ELR (cell line): Measurements from ENCODE around the gene NFATC4.

Source experiments
- DNase-seq: peaks from one replicate; pipeline ENCODE4 v3.0.0-alpha.2; 2015; ENCODE audit warnings: low read depth

Gene NFATC4

DNA sequence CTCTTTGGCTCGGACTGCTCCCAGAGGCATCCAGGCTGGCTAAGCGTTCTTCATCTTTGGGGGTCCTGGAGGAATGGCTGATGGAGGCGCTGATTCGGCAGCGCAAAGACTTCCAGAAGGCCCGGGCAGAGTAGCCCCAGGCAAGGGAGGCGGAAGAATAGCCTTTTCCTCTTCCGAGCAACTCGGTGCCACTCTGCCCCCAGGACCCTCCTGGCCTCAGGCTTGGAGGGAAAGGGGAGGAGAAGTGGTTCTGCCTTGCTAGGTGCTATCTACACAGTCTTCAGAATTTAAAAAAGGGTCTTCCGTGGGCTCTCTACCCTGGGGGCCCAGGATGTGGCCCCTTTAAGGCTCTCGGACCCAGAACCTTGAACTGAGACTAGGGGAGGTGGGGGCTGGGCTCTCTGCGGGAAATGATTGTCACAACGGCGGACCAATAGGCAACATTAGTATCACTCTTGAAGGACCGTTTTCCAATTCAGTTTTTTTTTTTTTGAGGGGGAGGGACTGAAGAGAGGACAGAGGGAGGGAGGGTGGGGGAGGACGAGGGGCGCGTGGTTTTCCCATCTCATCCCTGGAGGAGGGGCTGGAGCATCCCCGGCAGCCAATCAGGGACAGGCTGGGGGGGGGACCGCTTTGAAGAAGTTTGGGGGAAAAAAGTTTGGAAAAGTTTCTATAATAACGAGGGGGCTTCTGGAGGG lies at the start of gene NFATC4:
Gene NFATC4 (plus strand): TSS at position 671 of the 698 bp plus-strand sequence. CDS start 157 bp downstream, outside the sequence.
- DNase-seq, result peak; percentile 96

DNA sequence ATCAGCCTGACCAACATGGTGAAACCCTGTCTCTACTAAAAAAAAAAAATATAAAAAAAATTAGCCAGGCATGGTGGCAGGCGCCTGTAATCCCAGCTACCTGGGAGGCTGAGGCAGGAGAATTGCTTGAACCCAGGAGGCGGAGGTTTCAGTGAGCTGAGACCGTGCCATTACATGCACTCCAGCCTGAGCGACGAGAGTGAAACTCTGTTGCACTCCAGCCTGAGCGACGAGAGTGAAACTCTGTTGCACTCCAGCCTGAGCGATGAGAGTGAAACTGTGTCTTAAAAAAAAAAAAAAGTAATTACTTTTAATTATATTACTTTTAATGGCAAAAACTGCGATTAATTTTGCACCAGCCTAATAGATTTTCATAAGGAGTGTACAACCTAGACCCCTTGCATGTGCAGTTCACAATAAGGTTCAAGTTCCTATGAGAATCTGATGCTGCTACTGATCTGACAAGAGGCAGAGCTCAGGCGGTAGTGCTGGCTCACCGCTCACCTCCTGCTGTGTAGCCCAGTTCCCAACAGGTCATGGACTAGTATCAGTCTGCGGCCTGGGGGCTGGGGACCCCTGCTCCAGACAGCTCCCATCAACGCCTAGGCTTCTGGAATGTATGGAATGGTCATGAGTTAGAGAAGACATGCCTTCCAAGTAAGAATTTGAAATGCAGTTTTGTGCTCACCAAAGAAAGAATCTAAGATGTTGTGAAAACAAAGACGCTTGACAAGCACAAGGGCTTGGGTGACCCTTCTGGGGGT lies 46.6 kb upstream of the NFATC4 start:
- DNase-seq, result no peak

DNA sequence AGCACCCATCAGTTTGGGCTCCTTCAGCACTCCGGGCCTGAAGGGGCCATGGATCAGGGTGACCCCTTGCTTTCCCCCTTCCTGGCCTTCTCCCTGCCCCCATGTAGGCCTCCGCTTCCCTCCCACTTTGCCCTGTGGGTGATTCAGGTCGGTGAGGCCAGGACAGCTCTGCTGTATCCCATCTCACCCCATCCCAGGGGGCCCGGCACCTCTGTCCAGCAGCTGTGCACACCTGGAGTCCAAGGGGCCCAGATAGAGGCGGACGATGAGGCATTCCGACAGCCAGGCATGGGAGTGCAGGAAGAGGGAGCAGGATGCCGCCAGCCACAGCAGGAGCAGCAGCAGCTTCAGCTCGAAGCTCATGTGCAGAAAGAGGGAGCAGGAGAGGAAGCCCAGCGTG lies 45.3 kb upstream of the NFATC4 start:
- DNase-seq, result no peak

DNA sequence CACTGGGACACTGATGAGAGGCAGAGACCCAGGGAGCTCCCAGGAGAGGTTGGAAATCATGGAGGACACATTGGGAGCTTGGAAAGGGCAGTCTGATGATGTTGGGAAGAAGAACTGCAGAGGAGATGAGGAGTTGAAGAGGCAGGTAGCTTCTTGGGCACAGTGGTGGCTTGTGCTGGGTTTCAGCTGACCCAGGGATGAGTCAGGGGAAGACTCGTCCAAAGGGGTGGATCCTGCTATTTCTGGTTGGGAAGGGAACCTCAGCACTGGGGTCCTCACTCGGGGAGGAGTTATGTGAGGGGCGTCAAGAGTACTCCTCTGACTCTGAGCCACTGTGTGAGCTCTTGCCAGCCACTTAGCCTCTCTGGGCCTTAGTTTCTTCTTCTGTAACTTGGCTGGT lies 44.6 kb upstream of the NFATC4 start:
- DNase-seq, result no peak

DNA sequence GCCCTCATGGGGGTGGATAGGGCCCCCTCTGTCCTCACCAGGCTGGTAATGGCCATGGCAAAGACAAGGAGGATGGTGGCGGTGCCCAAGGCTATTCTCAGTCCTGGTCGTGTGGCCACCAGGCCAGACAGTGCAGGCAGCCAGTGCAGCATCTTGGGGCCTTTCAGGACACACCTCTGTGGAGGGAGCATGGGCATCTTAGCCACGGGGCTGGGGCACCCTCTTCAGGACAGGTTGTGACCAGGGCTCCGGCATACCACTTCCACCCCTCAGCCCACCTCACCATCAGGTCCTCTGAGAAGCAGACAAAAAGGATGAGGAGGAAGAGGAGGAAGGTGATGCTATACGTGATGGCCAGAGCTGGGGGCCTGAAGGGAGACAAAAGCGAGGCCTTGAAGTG lies 44.0 kb upstream of the NFATC4 start:
- DNase-seq, result no peak

DNA sequence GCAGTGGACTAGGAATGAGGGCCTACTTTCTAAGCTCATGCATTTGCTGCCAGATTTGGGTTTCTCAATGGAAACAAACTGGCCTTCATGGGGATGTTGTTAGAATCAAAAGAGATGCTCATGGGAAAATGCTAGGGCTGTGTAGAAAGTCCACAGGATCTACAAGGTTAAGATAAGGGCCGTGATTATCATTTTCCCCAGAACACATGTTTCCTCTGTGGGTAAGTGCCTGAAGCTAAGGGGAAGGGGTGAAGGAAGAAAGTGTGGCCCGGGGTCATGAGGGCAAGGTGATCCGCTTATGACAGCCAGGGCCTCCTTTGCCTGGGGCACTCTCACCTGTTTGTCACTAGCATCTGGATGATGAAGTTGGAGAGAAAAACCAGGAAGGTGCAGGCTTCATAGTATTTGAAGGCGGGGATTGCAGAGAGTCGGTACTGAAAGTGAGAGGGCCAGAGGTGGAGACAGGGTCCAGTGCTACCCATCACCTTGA lies 42.9 kb upstream of the NFATC4 start:
- no peak for DNase-seq

DNA sequence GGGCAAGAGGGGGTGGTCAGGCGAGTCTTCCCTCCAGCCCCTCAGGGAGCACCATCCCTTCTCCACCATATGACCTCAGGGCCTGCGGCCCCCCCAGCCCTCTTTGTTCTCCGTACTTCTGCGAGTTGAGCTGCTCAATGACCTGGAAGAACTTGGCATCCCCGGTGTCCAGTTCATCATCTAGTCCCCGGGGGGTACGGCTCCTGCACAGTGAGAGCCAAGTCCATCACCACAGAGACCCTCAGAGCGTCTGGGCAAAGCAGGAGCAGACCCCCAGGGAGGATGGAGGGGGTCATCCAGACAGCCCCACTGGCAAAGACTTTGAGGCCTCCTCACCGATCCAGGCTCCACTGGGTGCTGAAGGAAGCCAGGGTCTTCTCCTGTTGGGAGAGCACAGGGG lies 42.0 kb upstream of the NFATC4 start:
- no peak for DNase-seq

DNA sequence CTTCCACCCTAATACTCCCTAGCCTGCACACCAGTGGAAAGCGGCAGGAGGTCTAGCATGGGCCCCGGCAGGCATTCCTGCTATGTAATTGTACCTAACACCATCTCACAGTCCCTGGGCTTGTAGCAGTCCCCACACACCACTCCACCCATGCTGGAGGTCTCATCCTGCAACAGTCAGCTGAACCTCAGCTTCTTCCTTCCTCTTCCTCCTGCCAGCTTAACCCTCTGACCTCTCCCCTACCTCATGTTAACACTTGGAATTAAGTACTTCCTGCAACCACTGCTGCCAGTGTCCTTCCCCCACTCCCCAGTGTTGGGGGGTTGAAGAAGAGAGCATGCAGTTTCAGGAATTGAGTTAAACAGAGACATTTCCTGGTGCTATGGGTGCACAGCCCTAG lies 40.7 kb upstream of the NFATC4 start:
- DNase-seq, result no peak

DNA sequence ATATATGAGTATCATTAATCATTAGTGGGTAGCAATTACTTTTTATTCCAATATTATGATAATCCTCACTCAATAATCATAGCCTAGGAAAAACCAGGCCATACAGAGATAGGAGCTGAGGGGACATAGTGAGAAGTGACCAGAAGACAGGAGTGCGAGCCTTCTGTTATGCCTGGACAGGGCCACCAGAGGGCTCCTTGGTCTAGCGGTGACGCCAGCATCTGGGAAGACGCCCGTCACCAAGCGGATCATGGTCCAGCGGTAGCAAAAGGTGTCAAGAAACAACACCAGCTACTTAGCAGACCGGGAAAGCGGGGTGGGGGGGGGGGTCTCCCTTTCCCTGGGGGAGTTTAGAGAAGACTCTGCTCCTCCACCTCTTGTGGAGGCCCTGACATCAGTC lies 40.1 kb upstream of the NFATC4 start:
- peak; percentile 33 for DNase-seq

DNA sequence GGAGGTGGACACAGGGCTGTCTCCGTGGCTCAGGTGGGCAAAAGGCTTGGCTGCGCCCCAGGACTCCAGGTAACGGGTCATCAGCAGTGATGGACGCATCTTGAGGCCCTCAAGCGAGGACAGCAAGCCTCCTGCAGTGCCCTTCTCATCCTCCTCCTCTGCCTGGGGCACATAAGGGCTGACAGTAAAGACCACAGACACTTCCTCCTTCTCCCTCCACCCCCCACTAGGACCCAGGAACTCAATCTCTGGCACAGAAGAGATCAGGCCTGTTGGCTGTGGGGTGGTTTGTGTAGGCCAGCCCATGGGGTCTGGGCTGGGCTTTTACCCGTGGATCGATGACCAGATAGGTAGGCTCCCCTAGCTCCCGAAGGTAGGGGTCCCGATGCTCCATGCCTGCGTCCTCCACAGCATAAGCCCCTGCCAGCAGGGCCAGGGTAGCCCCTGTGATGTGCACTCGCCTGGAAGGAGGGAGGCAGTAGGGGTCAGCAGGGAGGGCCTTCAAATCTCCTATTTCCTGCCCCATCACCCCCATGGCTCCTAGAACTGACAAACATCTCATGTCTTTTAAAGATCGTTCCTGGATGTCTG lies 38.8 kb upstream of the NFATC4 start:
- no peak for DNase-seq

DNA sequence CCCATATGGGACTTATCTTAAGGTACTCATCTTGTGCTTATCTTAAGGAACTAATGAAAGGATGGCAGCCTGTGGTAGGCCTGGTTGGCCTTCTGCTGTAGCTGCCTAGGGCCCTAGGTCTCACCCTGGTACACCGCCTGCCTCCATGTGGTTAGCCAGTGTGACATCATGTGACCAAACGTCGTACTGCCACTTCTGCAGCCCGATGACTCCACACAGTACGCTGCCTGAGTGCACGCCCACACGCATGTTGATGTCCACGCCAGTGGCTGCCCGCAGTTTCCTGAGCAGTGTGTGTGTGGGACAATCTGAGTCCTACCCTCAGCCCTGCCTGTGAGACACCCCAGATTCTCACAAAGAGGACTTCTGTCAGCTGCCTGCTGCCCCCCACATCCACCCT lies 38.2 kb upstream of the NFATC4 start:
- DNase-seq, result no peak

DNA sequence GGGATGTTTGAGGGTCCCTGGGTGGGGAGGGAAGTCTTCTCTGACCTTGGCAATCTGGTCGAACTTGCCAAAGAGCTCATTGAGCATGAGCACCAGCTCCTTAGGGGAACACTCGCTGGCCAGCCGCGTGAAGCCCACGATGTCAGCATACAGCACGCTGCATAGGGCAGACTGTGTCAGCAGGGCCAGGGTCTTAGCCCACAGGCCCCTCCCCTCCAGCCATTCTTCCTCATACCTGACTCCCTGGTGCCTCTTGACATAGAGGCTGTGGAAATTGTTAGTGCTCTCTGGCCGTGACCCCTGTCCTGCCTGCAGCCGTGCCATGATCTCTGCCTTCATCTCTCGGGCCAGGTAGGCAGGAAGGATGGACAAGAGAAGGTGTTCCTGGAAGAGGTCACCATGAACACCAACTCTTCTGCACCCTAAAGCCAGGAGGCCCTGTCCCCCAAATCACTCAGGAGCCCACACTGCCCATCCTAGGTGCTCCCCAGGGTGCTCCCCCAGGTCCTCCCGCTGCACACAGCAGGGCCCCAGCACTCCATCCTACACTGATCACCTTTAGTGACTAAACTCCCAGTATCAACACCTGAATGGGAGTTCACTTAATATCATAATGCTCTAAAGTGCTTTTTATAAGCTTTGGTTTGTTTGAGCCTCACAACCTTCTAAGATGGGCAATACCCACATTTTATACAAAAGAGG lies 36.9 kb upstream of the NFATC4 start:
- DNase-seq, result no peak

DNA sequence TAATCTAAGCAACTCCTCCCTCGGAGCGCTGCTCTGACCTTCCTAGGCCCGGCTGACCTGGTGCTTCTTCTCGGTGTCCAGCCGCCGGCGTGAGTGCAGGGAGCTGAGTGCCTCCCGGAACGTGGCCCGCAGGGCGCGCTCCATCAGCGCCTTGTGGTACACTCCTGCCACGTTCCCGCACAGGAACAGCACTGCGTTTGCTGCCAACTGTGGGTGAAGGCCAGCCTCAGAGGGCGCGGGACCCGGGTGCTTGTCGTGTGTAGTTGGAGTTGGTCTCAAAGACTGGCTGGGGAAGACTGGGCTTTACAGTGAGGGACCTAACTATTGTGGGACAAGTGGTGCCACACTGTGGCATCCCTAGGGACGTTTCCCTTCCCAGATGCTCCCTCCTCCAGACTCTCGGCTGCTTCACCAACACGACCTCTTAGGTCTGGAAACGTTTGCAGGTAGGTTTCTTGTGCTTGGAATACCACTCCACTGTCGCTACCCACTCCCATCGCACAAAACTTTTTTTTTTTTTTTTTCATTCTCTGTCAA lies 36.2 kb upstream of the NFATC4 start:
- no peak for DNase-seq

DNA sequence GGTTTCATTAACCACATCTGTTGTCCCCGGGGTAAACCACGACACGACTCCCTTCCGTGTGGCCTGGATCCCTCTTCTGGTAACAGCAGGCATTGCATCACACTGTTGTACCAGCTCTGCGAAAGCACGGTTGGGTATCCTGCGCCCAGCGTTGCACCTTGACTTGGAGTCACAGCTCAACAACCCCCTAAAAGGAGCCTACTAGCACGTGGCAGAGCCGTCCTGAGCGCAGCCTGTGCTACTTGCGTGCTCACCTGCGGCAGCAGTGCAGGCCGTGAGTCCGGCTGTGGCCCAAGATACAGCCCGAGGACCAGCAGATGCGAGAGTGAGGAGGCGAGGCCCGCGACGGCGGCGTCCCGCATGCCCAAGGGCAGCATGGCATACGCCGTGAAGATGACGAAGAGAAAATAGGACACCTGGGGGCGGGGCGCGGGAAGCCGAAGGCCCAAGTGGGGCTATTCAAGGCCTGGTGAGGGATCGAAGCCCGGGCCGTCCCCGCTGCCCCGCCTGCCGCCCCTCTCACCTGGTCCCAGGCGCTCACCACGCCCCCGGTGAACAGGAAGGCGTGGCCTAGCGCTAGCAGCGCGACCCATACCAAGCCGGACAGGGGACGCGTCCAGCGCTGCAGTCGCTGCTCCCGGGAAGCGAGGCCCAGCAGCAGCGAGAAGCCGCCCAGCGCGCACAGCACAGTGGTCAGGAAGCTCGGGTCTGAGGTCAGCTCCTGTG lies 35.6 kb upstream of the NFATC4 start:
- DNase-seq, result peak; percentile 67

DNA sequence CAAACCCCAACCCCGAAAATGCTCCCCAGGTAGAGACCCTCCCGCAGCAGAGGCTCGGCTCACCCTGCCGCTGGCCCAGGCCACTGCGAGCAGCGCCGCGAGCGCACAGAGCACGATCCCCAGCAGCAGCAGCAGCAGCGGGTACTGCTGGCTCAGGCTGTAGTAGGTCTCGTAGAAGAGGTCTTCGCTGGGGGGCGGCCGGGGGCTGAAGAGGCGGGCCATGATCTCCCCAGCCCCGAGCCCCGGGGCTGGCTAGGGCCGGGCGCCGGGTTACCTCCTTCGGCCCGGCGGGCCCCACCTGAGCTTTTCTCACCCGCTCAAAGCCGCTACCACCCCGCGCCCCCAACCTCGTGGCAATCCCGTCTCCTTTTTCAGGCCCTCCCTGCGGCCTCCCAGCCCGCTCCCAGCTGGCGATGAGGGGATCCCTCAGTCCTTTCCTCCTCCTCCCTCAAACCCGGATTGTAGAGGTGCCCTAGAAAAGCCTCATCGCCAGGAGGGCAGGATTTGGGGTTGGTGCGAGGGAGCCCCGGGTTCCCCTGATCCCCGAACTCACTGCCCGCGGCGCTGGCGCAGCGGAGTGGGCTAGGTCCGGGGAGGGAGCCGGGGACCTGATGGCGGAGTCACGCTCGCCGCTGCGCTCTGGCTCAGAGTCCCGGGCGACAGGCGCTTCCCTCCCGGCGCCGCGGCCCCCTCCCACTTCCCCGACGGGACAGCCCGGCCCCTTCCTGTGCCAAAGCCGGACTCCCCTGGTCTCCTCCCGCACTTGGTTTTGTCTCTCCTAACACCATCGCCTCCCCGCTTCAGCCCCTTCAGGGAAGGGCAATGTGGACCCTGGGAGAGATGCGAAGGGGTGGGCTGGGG lies 33.3 kb upstream of the NFATC4 start, which contains the start of gene ADCY4:
Gene ADCY4 (minus strand): TSS at position 641 of the 861 bp plus-strand sequence. CDS start 419 bp downstream, at position 222.
- DNase-seq, result no peak

DNA sequence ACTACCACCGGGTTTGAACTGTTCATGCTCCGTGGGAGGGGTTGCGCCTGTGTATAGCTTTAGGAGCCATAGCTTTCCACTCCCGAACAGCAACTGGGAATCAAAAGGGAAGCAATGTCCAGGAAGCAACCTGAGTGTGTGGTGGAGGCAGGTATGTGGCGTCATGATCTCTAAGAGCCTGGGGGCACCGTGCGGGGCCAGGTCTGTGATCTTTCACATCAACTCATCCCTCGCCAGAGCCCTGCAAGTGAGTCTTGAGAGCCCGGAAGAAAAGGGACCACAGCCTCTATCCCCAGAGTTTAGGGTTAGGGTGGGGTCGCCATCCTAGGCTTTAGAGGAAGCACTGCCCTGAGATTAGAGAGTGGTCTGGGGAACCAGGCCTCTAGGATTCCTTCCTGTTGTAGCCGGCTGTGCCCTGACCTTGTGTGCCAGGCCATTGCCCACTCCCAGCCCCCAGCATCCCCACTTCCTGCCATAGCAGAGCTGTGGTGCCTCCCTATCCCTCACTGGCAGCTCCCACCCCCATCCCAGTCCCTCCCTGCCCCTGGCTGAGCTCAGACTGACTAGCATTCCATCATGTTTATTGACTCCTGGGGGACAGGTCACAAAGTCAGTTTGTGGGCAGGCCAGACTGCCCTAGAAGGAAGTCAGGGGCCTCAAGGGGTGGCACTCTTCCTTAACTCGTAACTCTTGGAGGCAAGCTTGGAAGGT lies 32.4 kb upstream of the NFATC4 start:
- DNase-seq, result no peak

DNA sequence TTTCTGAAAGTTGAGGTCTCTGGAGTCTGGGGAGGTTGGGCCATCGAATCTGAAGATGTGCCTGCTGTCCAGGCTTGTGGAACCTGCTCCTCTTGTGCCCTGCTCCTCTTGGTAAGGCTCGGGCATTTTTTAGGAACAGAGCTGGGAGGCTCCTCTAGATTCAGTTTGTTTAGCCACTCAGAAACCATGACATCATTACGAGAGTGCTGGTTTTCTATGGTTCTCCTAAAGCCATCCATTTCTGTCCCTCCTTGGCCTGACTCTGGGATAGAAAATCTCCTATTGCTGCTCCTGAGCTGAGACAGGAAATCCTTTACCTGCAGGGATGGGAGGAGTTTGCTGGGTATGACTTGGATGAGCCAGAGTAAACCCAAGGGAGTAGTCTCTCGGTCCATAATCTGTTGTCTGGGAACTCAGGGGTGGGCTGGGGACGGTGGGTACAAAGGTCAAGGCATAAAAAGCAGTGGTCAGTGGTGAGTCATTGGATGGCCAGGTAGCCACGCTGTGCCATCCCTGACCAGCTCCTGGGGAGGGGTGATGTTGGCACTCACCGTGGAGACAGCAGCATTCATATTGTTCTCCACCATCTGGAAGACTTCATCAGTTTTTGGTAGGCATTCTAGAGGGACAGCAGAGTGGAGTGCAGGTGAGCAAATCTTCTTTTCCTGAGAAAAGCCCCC lies 30.7 kb upstream of the NFATC4 start:
- no peak for DNase-seq

DNA sequence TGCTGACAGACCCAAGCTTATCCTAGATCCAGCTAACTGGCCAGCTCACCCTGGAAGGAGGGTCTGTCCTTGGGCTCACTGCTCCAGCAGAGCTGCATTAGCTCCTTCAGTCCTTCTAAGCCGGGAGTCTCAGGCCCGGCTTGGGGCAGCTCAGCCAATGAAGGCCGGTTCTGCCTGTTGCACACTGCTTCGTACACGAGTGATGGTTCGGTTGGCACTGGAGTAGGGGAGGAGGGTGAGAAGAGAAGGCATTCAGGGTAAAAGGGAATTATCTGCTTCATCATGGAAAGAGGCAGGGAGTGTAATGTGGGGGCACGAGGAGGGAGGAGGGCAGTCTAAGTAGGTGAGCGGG lies 30.2 kb upstream of the NFATC4 start:
- DNase-seq, result no peak

DNA sequence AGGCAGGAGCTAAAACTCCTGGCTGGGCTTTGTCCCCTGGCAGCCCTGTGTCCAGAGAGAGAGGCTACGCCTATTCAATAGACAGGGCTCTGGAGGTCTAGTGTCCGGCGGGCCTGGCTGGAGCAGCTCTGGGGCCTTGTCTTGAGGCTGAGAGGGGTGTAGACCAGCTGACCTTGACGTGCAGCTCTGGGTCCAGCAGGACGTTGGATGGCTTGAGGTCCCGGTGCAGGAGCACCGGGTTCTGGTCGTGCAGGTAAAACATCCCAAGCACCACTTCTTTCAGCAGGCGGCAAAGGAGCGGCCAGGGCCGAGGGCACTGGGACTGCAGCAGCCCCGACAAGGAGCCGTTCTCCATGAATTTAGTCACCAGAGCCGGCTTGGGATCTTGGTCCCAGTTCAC lies 29.1 kb upstream of the NFATC4 start:
- no peak for DNase-seq
